NCI-H2081 treated with DMSO at 0.1 percent for 48 hours (cell line): ENCODE measurements around the gene DOCK3.
"Not testable (repeated sequence)": the region's sequence is repeated elsewhere in the genome, so short reads cannot be mapped to it uniquely, and the experiment has no call there.

Experiments
- DNase-seq: peaks from one replicate; lab custom pipeline; 2025; lab: John Stamatoyannopoulos, UW

Gene DOCK3

GRCh38 chr3:50986726-50987125 is 312.0 kb downstream of the DOCK3 start:
- no peak for DNase-seq

GRCh38 chr3:50994537-50994936 is 319.8 kb downstream of the DOCK3 start:
- DNase-seq, result no peak

GRCh38 chr3:50995085-50995824 is 320.5 kb downstream of the DOCK3 start:
- DNase-seq, result no peak

DNA sequence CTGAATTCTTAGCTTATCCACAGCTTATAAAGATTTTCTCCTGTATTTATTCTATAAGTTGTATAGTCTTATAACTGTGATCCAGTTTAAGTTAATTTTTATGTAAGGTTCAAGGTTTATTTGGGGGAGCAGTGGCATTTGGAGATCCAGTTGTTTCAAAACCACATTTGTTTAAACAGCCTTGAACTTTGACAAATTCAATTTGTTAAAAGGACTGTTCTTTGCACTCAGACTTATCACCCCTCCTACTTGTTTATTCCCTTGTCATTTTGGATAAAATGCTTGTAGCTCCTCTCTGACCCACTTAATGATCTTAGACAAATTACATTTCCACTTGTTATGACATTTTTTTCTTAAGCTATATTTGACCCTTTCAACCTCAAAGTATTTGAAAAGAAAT is 327.8 kb downstream of the DOCK3 start:
- DNase-seq, result no peak

- DNase-seq, result no peak
These were observed 329.5 kb downstream of the DOCK3 start for GRCh38 chr3:51004235-51004634.

- no peak for DNase-seq
These were observed 349.4 kb downstream of the DOCK3 start for GRCh38 chr3:51024121-51024520.

DNA sequence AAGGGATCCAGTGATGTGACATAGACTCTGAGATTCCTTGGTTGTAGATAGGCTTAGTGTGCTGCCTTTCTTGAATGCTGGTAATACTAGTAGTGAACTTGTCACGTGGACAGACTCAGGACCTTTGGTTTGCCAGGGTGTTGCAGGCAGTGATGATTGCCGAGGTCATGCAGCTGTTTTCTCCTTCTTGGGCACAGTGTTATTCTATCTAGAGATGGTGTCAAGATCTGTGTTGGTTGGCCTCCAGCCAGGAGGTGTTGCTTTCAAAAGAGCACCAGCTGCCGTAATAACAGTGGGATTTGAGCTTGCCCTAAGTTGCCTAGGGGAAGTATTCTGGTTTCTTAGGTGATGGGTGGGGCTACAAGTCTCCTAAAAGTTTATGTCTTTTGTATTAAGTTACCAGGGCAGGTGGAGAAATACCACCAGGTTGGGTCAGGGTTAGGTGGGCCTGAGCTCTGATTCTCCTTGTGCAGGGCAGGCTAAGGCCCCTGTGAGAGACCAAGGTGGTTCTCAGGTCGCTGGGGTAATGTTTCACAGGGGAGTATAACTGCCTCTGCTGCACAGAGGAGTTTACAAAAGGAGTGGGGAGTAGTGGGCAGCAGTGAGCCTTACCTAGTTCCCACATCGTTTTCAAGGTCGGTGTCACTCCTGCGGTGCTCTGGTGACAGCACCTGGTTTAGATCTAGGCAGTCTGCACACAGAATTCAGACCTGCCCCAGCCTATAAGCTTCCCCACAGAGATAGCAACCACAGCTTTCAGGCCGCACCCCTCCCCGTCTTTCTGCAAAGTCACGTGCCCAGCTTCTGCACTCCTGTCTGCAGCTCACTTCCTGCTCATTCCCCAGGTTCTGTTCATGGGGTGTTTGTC is 350.3 kb downstream of the DOCK3 start:
- DNase-seq, result no peak

DNA sequence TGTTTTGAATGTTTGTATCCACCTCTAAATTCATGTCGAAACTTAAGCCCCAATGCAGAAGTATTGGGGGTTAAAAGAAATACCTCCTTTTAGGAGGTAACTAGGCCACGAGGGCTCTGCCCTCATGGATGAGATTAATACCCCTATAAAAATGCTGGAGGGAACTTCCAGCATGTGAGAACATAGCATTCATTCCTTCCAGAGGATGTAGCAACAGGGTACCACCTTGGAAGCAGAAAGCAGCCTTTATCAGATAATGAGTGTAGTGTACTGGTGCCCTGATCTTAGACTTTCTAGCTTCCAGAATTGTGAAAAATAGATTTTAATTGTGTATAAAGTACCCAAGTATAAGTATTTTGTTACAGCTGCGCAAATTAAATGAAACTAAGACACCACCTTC is 356.9 kb downstream of the DOCK3 start:
- DNase-seq, result no peak

DNA sequence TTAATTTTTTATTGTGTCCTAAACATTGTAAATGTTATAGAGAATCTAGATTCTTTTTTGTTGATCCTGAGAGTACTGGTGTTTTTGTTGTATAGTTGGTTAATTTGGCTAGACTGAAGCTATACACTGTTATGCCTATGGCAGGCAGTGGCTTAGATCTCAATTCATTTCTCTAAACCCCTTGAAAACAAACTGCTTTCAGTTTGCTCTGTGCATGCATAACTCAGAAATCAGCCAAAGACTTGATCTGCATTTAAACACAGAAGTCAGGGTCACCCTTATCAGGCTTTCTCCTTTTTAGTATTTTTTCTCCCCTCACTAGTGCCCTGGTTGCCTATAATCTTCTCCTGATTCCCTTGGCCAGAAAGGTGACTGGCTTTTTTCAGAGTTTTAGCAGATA is 360.9 kb downstream of the DOCK3 start:
- no peak for DNase-seq

DNA sequence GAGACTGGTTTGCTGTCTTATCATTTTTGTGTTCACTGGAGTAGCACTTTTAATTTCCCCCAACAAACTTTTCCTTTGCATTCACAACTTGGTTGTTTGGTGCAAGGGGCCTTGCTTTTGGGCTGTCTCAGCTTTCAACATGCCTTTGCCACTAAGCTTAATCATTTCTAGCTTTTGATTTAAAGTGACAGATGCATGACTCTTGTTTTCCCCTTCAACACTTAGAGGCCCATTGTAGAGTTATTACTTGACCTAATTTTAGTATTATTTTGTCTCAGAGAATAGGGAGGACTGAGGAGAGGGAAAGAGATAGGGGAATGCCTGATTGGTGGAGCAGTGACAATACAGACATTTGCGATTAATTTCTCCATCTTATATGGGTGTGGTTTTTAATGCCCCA is 370.3 kb downstream of the DOCK3 start:
- DNase-seq, result no peak

GRCh38 chr3:51052562-51052961 is 377.8 kb downstream of the DOCK3 start:
- no peak for DNase-seq

- DNase-seq, result no peak
These were observed 382.4 kb downstream of the DOCK3 start for GRCh38 chr3:51057121-51057520.

- DNase-seq, result no peak
These were observed 388.3 kb downstream of the DOCK3 start for GRCh38 chr3:51063053-51063452.

- no peak for DNase-seq
These were observed 400.6 kb downstream of the DOCK3 start for GRCh38 chr3:51075221-51075775.

DNA sequence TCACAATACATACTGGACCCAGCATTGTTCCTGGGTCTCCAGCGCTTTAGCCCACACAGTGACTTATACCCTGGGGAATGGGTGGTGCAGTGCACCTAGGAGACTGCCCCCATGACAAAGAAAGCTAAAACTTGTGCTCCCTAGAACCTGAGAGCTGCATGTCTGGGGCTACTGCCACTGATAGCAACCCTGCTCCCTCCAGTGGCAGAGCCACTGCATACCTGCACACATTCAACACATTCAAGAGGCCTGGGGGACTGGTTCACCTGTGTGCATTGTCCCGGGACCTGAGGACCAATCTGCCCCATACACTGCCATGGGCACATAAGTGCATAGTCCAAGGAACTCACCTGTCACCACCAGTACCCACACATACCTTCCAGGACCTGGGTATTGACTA is 407.6 kb downstream of the DOCK3 start:
- no peak for DNase-seq

GRCh38 chr3:51083490-51083889 is 408.8 kb downstream of the DOCK3 start:
- no peak for DNase-seq

- not testable (repeated sequence) for DNase-seq
These were observed 417.4 kb downstream of the DOCK3 start for GRCh38 chr3:51092141-51092540.

DNA sequence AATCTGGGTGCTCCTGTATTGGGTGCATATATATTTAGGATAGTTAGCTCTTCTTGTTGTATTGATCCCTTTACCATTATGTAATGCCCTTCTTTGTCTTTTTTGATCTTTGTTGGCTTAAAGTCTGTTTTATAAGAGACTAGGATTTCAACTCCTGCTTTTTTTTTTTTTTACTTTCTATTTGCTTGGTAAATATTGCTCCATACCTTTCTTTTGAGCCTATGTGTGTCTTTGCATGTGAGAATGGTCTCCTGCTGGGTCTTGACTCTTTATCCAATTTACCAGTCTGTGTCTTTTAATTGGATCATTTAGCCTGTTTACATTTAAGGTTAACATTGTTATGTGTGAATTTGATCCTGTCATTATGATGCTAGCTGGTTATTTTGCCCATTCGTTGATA is 420.1 kb downstream of the DOCK3 start:
- not testable (repeated sequence) for DNase-seq

GRCh38 chr3:51099794-51100535 is 425.2 kb downstream of the DOCK3 start:
- no peak for DNase-seq

DNA sequence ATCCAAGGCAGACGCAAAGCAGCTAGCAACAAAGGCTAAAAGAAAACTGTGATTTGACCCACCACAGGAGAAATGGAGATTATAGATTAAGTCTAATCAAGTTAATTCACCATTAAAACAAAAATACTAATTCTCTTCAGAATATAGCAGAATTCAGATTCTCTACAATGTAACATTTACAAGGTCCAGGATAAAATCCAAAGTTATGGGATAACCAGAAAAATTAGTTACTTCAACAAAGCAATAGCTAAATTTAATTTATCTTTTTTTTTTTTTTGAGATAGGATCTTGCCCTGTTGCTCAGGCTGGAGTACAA is 425.8 kb downstream of the DOCK3 start:
- DNase-seq, result no peak

DNA sequence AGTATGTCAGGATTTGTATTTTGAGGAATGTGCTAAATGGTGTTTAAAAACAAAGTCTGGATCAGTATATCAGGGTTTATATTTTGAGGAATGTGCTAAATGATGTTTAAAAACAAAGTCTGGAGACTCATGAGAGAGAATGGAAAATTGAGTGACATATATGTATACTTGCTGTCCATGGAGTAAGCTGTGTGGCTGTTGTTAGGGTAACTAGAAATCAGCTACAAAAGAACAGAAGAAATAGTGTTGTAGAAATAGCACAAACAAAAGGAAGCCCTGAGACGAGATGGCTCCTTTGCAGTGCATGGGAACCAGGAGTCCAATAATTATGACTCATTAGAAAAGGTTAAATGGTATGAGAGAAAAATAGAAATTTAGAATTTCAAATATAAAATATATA is 427.7 kb downstream of the DOCK3 start:
- DNase-seq, result no peak

GRCh38 chr3:51106242-51106876 is 431.6 kb downstream of the DOCK3 start:
- no peak for DNase-seq
